GM19025 (cell line): ENCODE measurements around the gene SON.
"Not testable (repeated sequence)": the region's sequence is repeated elsewhere in the genome, so short reads cannot be mapped to it uniquely, and the experiment has no call there.

Experiments used
- ATAC-seq: cut with Tn5 transposase; IDR thresholded peaks from one replicate; pipeline ENCODE4 v1.9.1; 2021; ENCODE audit warnings: mild to moderate bottlenecking, low read depth, moderate library complexity; ENCODE audit not compliant: unreplicated experiment

The SON gene

DNA sequence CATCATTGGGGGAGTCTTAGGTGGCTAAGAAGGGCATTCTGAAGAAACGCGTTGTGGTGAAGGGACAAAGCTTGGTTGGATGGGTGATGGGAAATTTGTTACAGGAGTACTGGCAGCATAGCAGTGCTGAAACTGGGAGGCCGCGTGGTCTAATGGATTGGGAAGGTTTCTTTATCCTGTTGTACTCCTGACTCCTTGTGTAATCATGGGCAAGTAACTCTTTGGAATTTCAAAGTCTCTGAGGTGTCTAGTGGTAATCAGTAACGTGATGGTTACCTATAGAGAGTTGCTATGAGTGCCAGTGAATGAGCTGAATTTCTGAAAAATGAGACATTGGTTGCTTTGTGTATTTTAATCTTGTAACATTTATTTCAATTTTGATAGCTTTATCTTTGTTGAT lies 27.2 kb downstream of the SON start:
- ATAC-seq: no peak

DNA sequence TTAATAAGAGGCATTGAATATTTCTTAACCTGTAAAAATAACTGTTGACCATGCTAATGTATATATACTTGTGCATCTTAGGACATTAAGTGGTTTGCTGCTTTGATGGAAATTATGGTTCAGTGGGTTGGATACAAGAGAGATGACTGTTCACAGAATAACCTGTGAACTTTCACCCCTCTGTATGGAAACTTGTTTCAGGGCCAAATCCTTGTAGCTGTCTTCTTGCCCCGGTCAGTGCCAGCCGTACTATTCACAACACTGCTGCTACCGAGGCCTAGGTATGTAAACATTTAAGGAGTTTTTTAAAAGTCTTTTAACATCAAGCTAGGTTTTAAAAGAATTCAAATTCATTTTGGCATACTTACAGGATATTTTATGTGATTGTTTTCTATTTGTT lies 29.5 kb downstream of the SON start:
- no peak for ATAC-seq

DNA sequence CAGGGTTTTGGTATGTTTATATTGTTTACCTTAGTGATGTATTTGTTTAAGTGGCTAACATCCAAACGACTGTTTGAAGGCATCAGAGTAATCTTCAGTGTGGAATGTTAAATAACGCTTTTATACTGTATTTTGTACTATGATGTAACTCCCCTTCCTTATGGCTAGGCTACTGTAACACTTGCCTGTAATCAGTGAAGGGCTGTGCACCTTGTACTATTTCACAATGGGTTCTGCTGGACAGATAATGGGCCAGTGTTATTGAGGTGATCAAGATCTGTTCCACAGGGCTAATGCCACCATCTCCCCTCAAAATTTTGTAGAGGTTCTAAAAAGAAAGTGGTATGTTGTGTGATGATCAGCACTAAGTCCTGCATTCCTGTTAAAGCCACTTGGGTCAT lies 33.9 kb downstream of the SON start:
- ATAC-seq: not testable (repeated sequence)

DNA sequence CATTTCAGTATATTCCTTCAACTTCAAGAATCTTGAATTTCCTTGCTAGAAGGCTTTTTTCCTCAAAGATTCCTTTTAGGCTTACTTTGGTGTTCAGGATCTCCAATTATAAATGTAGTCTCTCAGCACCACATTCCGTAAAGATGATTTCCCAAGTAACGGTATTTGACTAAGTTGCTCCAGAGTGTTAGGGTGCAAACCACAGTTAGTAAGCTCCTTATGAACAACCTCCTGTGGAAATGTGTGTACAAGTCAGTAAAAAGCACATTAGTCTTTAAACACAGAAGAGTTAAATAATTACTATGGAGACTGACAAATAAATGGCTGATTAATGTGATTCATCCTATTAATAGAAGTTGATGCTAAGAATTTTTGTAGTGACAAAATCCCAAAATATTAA lies 35.4 kb downstream of the SON start:
- no peak for ATAC-seq

DNA sequence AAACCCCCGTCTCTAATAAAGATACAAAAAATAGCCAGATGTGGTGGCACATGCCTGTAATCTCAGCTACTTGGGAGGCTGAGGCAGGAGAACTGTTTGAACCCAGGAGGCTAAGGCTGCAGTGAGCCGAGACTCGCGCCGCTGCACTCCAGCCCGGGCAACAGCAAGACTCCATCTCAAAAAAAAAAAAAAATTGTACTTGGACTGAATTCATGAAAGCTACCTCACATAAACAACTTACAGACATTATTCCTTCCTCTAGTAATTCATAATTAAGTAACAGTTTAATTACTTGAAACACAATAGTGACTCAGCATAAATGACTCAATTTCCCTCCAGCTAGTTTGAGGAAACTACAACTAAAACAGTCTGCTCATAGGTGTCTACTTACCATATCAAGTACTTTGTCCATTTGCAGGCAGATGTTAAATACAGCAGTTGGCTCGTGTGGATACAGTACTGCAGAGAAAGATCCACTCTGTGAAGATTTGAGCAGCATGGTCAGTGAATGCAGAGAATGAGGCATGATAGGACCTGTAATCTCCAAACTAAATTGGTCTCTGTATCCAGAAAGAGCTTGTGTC lies 36.2 kb downstream of the SON start:
- ATAC-seq: no peak

DNA sequence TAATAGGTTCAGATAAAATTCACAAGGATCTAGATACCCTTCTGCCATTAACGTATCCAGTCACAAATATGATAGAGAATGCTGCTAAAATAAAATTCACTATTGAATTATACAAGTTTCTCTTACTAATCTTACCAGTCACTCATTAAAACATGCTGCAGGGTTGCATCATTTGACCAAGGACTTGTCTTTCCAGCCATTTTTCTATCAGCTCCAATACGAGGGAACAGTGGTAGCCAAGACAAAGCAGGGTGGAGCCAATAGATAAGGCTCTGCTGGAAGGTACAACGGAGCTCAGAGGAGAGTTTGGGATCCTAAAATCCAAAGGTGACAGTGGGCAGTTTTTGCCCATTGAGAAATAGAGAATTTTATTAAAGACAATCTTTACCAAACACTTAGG lies 41.6 kb downstream of the SON start:
- ATAC-seq: no peak

DNA sequence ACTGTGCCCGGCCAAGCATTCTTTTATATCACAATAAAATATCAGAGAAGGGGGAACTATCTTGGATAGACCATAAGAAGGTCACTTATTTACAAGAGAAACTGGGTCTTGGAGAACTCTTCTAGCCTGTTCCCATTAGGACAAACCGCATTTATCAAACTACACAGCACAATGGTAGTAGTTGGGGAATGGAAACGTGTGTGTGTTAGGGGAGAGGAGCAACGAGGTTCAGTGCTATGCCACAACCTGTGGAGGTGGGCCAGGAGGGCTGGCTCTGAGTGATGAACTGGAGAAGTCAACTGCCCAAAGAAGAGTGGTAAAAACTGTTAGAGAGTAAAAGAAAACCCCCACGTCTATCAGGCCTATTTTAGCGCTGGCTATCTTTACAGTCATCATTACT lies 44.1 kb downstream of the SON start:
- ATAC-seq: no peak

DNA sequence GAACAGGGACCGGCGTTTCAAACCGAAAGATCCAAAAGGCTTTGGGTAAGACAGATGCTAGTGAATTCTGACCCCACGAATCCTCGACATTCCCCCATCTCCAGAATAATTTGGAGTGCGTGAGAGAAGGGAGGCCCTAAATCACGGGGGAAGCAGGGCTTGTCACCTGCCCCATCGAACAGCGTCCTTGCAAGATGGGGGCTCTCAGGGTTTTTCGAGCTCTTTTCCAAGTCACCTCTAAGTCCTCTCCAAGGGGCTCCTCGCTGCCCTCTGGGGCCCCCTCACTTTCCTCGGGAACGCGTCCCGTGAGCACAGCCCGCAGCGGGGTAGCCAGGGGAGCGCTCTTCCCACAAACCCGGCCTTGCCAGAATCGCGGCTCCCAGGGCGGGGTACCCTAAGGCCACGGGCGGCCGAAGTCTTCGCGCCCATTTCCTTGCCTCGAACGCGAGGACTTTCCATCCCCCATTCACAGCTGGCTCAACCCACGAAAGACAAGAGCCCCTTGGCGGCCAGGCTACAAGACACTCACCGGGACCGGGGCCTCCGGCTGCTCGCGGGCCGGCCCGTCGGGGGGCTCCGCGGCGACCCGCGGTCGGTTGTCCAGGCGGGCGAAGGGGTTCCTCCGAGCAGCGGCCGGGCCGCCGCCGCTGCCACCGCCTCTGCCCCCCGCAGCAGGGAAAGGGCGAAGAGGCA lies 45.1 kb downstream of the SON start:
- ATAC-seq: peak; percentile 41

DNA sequence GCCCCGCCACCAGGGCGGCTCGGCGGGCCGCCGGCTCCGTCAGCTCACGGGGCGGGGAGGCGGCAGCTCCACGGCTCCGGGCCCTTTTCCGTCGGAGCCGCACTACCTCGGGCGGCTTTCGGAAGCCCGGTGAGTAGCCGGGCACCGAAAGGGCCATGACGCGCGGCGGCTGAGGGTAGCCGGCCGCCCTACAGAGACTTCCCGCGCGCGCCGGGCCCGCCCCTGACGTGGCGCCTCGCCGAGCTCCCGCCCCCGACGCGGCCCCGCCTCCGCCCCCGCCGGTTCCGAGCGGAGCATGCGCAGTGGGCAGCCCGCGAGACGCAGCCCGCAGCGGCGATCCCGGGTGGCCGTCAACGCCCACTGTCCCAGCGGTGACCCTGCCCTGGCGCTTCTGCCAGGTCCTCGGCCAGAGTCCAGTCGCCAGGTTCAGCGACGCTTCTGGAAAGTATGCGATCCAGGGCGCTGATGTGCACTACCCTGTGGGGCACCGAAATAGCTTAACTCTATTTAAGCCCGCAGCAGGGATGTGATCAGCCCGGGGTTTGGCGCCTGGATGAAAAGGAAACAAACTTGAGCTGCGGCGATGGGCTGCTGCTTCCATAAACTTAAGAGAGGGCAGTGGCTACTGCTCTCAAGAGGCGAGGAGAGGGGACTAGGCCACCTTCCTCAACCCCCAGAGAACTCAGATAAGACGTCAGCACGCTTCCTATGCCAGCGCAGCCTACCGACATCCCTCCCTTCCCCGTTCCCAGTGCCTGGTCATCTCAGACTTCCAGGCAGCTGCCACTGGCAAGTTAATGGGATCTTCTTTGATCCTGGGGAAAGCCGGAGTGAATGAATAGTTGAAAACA lies 45.9 kb downstream of the SON start, which contains the start of gene DONSON:
Gene DONSON (minus strand): TSS at position 200 of the 851 bp plus-strand sequence. CDS start 43 bp downstream, at position 157.
- peak; percentile 89 for ATAC-seq

DNA sequence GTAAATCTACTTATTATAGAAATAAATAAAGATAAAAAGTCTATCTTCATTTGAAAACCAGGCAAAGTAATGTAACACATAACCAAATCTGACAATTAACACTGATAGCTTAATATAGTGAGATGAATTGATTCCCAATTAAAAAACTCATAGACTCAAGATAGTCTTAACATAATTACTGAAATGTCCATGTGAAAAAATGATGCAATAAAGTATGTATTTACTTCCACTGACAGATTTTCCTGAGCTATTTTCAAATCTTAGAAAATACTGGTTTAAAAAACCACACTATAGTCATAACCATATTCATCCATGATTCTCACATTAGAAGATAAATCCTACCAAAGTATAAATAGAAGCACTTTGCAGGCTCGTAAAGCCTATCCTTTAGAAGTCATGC lies 55.2 kb downstream of the SON start:
- no peak for ATAC-seq

DNA sequence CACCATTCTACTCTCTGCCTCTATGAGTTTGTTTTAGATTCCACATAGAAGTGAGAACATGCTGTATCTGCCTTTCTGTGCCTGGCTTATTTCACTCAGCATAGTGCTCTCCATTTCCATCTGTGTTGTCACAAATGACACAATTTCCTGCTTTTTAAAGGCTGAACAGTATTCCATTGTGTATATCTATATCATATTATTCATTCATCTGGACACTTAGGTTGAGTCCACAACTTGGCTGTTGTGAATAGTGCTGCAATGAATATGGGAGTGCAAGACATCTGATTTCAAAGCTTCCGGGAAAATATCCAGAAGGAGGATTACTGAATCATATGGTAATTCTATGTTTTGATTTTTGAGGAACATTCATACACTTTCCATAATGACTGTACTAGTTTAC lies 65.7 kb downstream of the SON start:
- ATAC-seq: no peak

DNA sequence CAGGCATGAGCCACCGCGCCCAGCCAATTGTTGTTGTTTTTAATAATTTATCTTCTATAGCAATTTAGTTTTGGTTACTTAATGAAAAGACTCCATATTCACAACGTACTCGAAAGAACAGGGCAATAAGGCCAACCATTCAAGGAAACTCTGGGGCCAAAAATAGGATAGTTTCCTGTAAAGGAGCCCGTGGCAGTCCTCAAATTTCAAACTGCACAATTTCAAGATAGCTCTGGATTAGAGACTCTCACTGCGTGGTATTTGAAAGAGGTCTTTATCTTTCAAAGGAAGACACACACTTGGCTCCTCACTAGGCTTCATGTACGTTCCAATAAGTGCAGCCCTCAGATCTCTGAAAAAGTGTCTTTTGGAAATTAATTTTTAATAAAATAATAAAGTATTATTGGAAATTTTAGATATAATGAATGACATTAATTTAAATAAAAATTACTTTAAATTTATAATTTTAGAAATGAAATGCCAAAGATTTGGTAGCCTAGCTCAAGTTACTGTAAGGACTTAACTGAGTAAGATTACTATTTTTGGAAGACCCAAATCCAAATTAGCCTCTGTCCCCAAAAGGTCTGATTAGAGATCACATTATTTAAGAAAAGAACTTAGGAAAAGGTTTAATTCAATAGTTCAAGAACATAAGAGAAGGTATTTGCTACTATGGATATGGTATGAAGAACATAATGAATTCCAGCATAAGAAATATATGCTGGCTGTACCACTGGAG lies 68.3 kb downstream of the SON start:
- no peak for ATAC-seq

DNA sequence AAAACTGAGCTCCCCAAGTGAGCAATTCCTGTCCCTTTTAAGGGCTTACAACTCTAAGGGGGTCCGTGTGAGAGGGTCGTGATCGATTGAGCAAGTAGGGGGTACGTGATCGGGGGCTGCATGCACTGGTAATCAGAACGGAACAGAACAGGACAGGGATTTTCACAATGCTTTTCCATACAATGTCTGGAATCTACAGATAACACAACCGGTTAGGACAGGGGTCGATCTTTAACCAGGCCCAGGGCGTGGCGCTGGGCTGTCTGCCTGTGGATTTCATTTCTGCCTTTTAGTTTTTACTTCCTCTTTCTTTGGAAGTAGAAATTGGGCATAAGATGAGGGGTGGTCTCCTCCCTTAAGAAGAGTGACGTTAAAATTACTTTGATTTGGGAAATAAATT lies 74.7 kb downstream of the SON start:
- not testable (repeated sequence) for ATAC-seq

DNA sequence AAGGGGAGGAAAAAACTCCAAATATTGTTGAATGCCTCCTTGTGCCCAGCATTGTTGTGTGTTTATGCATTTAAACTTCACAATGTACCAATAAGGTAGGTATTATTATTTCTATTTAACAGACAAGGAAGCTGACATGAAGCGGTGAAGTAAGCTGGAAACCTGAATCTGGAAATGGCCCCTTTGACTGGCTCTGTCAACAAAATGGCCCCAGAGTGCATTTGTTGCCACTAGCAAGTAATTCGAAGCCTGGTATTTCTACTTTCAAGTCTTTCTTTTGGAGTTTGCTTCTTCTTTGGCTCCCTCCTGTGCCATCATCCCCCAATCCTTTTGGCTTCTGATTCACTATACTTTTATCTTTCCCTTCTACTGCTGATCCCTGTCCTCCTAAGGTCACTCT lies 75.6 kb downstream of the SON start:
- no peak for ATAC-seq

DNA sequence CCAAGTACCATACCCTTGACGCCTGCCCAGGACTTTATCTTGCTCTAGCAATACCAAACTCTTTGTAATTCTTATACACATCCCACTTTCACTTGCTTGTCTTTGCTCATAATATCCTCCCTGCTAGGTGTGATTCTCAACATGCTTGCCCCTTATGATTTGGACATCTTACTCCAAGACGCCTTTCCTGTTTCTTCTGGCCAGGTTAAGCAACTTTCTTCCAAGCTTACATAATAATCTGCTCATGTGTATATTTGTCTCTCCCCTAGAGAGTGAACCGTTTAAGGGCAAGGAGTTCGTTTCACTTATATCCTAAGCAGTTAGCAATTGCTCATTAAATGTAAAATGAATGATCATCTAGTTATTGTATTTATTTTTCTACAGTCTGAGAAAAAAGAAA lies 76.9 kb downstream of the SON start:
- no peak for ATAC-seq

DNA sequence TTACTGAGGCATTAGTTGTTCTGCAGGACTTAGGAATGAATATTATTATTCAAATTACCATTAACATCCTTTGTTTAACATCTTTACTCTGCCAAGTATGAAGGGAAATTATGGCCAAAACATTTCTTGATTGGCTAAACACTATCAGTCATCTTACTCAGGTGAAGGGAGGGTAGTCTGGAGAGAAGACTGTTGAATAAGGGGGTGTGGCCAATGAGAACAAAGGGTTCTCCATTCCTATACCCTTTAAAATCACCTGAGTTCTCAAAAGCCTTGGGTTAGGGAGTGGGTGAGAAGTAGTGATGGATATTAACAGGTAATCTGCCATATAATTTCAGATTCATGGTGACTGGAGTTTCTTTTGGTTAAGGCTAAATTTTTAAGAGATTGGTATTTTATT lies 79.4 kb downstream of the SON start:
- ATAC-seq: no peak

DNA sequence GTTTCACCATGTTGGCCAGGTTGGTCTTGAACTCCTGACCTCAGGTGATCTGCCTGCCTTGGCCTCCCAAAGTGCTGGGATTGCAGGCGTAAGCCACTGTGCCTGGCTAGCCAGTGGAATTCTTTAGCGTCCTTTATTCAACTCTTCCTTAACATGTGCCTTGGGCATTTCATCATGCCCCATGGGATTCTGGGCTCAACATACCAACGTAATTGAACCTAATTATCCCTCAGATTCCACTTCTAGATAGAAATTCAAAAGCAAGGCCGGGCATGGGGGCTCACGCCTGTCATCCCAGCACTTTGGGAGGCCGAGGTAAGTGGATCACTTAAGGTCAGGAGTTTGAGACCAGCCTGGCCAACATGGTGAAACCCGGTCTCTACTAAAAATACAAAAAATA lies 83.3 kb downstream of the SON start:
- not testable (repeated sequence) for ATAC-seq
